K562 (cell line): ENCODE data around the gene RALGPS1. TPM values are rescaled to one million over a fixed set of nuclear protein-coding genes. Genes with fewer than 3 reads are reported as not detected.

ENCODE experiments used
- ATAC-seq: fragments of 200-7000 bp; cut with Tn5 transposase; 3 replicates; pipeline ENCODE4 v1.9.1; 2020; ENCODE audit warnings: moderate library complexity
- BruUV-seq: library from RNA; stranded (reverse); fragments of 400-500 nt; replicated peaks from 2 replicates; lab custom pipeline; 2021; lab: Mats Ljungman, UMichigan
- CTCF ChIA-PET: fragments of 300-600 bp; formaldehyde crosslinking; extraction: SDS; loops from one replicate; lab custom pipeline; 2021; ENCODE audit warnings: low intra/inter-chr PET ratio; lab: Yijun Ruan, JAX
- POLR2A ChIA-PET: fragments of 300-600, 350-650 bp; sonication (Branson Sonifier 250); formaldehyde crosslinking; extraction: SDS; loops from one replicate; lab custom pipeline; 2021; ENCODE audit warnings: antibody characterized with exemption, inconsistent platforms; lab: Yijun Ruan, JAX
- DNase-seq, 4 experiments: peaks; one replicate each; pipeline versions ENCODE4 v3.0.0 to v3.0.0-alpha.2; 2011 to 2018; ENCODE audit warnings: low spot score in 3 of 4, mixed read lengths in 3 of 4; ENCODE audit errors: extremely low read depth in 1 of 4
- FAIRE-seq: peaks from 2 replicates; lab custom pipeline; 2011; peaks lifted over from hg19 to GRCh38; lab: Jason Lieb, UNC
- H2AFZ ChIP-seq: 2 replicates; pipeline ENCODE4 v1.6.0; 2011; ENCODE audit warnings: low read depth, low read length, control low read depth, inconsistent platforms
- H3K27ac ChIP-seq: fragments of 200-600 bp; 3 replicates; pipeline ENCODE4 v1.8.0; 2011; ENCODE audit warnings: low read depth, mild to moderate bottlenecking, control low read depth, inconsistent platforms, low read length, moderate library complexity, mixed read lengths; ENCODE audit errors: extremely low read depth
- H3K27me3 ChIP-seq, 2 experiments: fragments of 300-600 bp in 1 of 2; 2 replicates in 1 of 2; 3 replicates in 1 of 2; pipeline versions ENCODE4 v1.6.0 to v1.8.0; 2011; ENCODE audit warnings: inconsistent platforms in 2 of 2, low read length in 2 of 2, mild to moderate bottlenecking in 1 of 2, mixed read lengths in 1 of 2, moderate library complexity in 1 of 2; ENCODE audit not compliant: control insufficient read depth in 2 of 2, insufficient read depth in 2 of 2
- H3K36me3 ChIP-seq: fragments of 300-600 bp; 3 replicates; pipeline ENCODE4 v1.8.0; 2011; ENCODE audit warnings: mild to moderate bottlenecking, low read length, inconsistent platforms; ENCODE audit not compliant: control insufficient read depth, insufficient read depth
- H3K4me1 ChIP-seq, 2 experiments: fragments of 200-600 bp in 1 of 2; replicated peaks in 1 of 2; 2 replicates in 1 of 2; 3 replicates in 1 of 2; pipeline versions ENCODE4 v1.5.1 to v1.8.0; 2011; ENCODE audit warnings: inconsistent platforms in 2 of 2, low read length in 2 of 2, mild to moderate bottlenecking in 1 of 2, mixed read lengths in 1 of 2, moderate library complexity in 1 of 2; ENCODE audit not compliant: control insufficient read depth in 2 of 2, insufficient read depth in 2 of 2
- H3K4me2 ChIP-seq: 2 replicates; pipeline ENCODE4 v1.6.1; 2011; ENCODE audit warnings: low read length, control low read depth, inconsistent platforms, mixed read lengths; ENCODE audit not compliant: insufficient read depth
- H3K4me3 ChIP-seq: fragments of 200-600 bp; sonication (generic), shearing (Covaris generic); 2 replicates; pipeline ENCODE4 v1.5.1; 2016; ENCODE audit warnings: control low read depth, inconsistent platforms
- H3K79me2 ChIP-seq: fragments of 200-600 bp; 3 replicates; pipeline ENCODE4 v1.8.0; 2011; ENCODE audit warnings: low read length, inconsistent platforms; ENCODE audit not compliant: control insufficient read depth, insufficient read depth
- H3K9ac ChIP-seq, 2 experiments: 2 replicates each; pipeline versions ENCODE4 v1.6.0 to v1.6.1; 2011; ENCODE audit warnings: low read depth in 2 of 2, low read length in 2 of 2, control low read depth in 1 of 2, inconsistent platforms in 1 of 2, mild to moderate bottlenecking in 1 of 2, mixed read lengths in 1 of 2; ENCODE audit not compliant: insufficient read depth in 1 of 2
- H3K9me1 ChIP-seq: one replicate; pipeline ENCODE4 v1.6.0; 2011; ENCODE audit warnings: inconsistent platforms, mild to moderate bottlenecking, low read length, moderate library complexity; ENCODE audit not compliant: control insufficient read depth, insufficient read depth
- H3K9me3 ChIP-seq: replicated peaks from 2 replicates; pipeline ENCODE4 v1.5.1; 2011; ENCODE audit warnings: low read depth, low read length, inconsistent platforms; ENCODE audit not compliant: control insufficient read depth, insufficient read depth
- H4K20me1 ChIP-seq: replicated peaks from 2 replicates; pipeline ENCODE4 v1.6.1; 2011; ENCODE audit warnings: low read length, inconsistent platforms, mixed read lengths; ENCODE audit not compliant: control insufficient read depth, insufficient read depth
- CBX3 ChIP-seq, 2 experiments: IDR thresholded peaks; 1 replicate in 1 of 2; 2 replicates in 1 of 2; pipeline ENCODE4 v1.6.1; 2012; ENCODE audit warnings: inconsistent platforms in 2 of 2, low read length in 2 of 2, borderline replicate concordance in 1 of 2, control low read depth in 1 of 2
- JUND ChIP-seq, 2 experiments: IDR thresholded peaks; 2 replicates in 1 of 2; 3 replicates in 1 of 2; pipeline ENCODE4 v1.6.1; 2011; ENCODE audit warnings: borderline replicate concordance in 2 of 2, low read depth in 2 of 2, low read length in 2 of 2, improper control_type of control experiment in 1 of 2, missing biosample characterization in 1 of 2, missing genetic modification characterization in 1 of 2, missing genetic modification reagents in 1 of 2
- MAZ ChIP-seq, 2 experiments: fragments of 450-650 bp in 1 of 2; sonication (generic) in 1 of 2; formaldehyde crosslinking; IDR thresholded peaks in 1 of 2; conservative IDR thresholded peaks in 1 of 2; 2 replicates each; pipeline versions ENCODE4 v1.4.0 to v1.5.0; 2020; ENCODE audit warnings: mild to moderate bottlenecking in 1 of 2, missing genetic modification reagents in 1 of 2
- PHF20 ChIP-seq: fragments of 450-650 bp; IDR thresholded peaks from 2 replicates; pipeline ENCODE4 v1.6.1; 2018; ENCODE audit not compliant: partially characterized antibody
- ZBED1 ChIP-seq: IDR thresholded peaks from 2 replicates; pipeline ENCODE4 v1.6.1; 2014
- ZFP36 ChIP-seq: fragments of 150-350 bp; IDR thresholded peaks from 2 replicates; pipeline ENCODE4 v1.6.1; 2018; ENCODE audit warnings: low read length, low read depth; ENCODE audit not compliant: partially characterized antibody
- ZNF324 ChIP-seq: fragments of 250-450 bp; sonication (Bioruptor Pico); IDR thresholded peaks from 2 replicates; pipeline ENCODE4 v1.4.0; 2020; ENCODE audit warnings: mild to moderate bottlenecking
- ZNF444 ChIP-seq: fragments of 250-450 bp; sonication (Bioruptor Pico); IDR thresholded peaks from 2 replicates; pipeline ENCODE4 v1.4.0; 2020; ENCODE audit warnings: mild to moderate bottlenecking, moderate library complexity
- ZNF551 ChIP-seq: fragments of 250-450 bp; sonication (Bioruptor Pico); IDR thresholded peaks from 2 replicates; pipeline ENCODE4 v1.5.0; 2021; ENCODE audit warnings: mild to moderate bottlenecking, moderate library complexity
- WGBS: fragments of 100-300 bp; shearing (Covaris generic); methylation state at CpG from one replicate; pipeline ENCODE4 v1.1.6; 2016; ENCODE audit warnings: low coverage, mixed read lengths; ENCODE audit not compliant: insufficient coverage; ENCODE audit errors: missing lambda C conversion rate; 5-methylcytosine and 5-hydroxymethylcytosine counted together
- in situ Hi-C: fragments of 300-500 bp; cut with MboI; formaldehyde crosslinking; loops from 4 replicates; pipeline ENCODE4 v1.15.0; 2018; ENCODE audit warnings: inconsistent platforms, mixed read lengths
- intact Hi-C: fragments of 100-400 bp; cut with micrococcal nuclease; formaldehyde crosslinking; loops from 2 replicates; pipeline ENCODE4 v1.14.2; 2022
- polyA plus RNA-seq, 8 experiments: library from polyadenylated mRNA; depleted of rRNA in 4 of 8; stranded (reverse) in 5 of 8; unstranded in 3 of 8; fragments of >200 nt; fragmentation: Nextera tagmentation in 2 of 8; fragmentation: Illumina TruSeq in 1 of 8; extraction: Ambion mirVana in 2 of 8; extraction: Trizol in 1 of 8; gene quantifications; 2 replicates each; pipeline versions ENCODE4 v1.2.1 to v1.2.3, GENCODE V29; 2011 to 2014; ENCODE audit warnings: inconsistent platforms in 1 of 8, missing spikeins in 1 of 8
- total RNA-seq, 7 experiments: library from RNA; depleted of rRNA in 6 of 7; stranded (reverse); fragments of >200 nt in 6 of 7; fragmentation: Illumina TruSeq in 2 of 7; extraction: Trizol in 2 of 7; gene quantifications; 2 replicates each; pipeline versions ENCODE4 v1.2.1 to v1.2.3, GENCODE V29; 2011 to 2021; ENCODE audit warnings: low replicate concordance in 1 of 7

The RALGPS1 gene
- total and polyA plus RNA-seq, 9 of the 15 experiments (the other 6 are each of a cell fraction or from before 2014, with no cell fraction given) = 0.04 to 2.6 (median 1.5) TPM

- ChIA-PET CTCF (no interaction called here), POLR2A (interaction anchor here (0.5 to 1.1 kb wide), 2 partner anchors 17 to 18 kb away, joined by 3 read pairs; no protein-coding TSS in a partner anchor)
- H3K4me2 ChIP-seq = no peak overlapping the region
- WGBS = 9% methylated on average over 5 of the region's 5 CpGs
- no peaks in the 10 kb centered on the region; a peak in 1 of 5 replicates for H3K4me1 ChIP-seq
- no TSS peak for BruUV-seq
- FAIRE-seq (no peak), ATAC-seq (no peak), DNase-seq (no peak)
- no peaks in the 10 kb centered on the region for H3K36me3 ChIP-seq
- H3K9me1 ChIP-seq = no peaks in the 10 kb centered on the region
- no peak overlapping the region for H3K4me3 ChIP-seq
- H3K9ac ChIP-seq = no peak overlapping the region
- H3K9me3 ChIP-seq = no peaks in the 10 kb centered on the region
- H3K79me2 ChIP-seq = no peaks in the 10 kb centered on the region
- in situ Hi-C loops = no loop called here
- H2AFZ ChIP-seq = no peak overlapping the region
- H3K27me3 ChIP-seq = peaks cover 8 to 42% of the 10 kb centered on the region in 2 experiments
- TF ChIP-seq ZNF444 (CRISPR knock-in tag) (no peak), ZBED1 (no peak), CBX3 (IDR thresholded peaks at IDR 0.05; ENCODE audit: borderline replicate concordance in 1 of 2, low read length in 2 of 2) (no peak), JUND (IDR thresholded peaks at IDR 0.05; ENCODE audit: borderline replicate concordance, low read depth, low read length) (no peak), JUND (tag; IDR thresholded peaks at IDR 0.05; ENCODE audit: borderline replicate concordance, low read depth, low read length) (no peak), PHF20 (no peak), ZNF324 (CRISPR knock-in tag) (no peak), MAZ (CRISPR knock-in tag; conservative IDR thresholded peaks at IDR 0.05 in 1 of 2, IDR thresholded peaks at IDR 0.05 in 1 of 2) (no peak), ZFP36 (no peak), ZNF551 (CRISPR knock-in tag) (no peak)
- H3K27ac ChIP-seq = no peak overlapping the region
- intact Hi-C loops = no loop called here
- H4K20me1 ChIP-seq = peaks cover 2% of the 10 kb centered on the region; the same call in 1 of the 2 replicates
Measured at GRCh38 chr9:127053960-127054359, 139.4 kb downstream of the RALGPS1 start.
